DMS79 (cell line): Measurements from ENCODE around the gene EZR.
"Not testable (repeated sequence)": the region's sequence is repeated elsewhere in the genome, so short reads cannot be mapped to it uniquely, and the experiment has no call there.

Experiments
- DNase-seq: peaks from one replicate; lab custom pipeline; 2025; lab: John Stamatoyannopoulos, UW

Gene EZR

GRCh38 chr6:158797331-158798310 lies 21.5 kb downstream of the EZR start:
- DNase-seq: no peak

- DNase-seq: no peak
Measured at GRCh38 chr6:158796353-158796752, 22.8 kb downstream of the EZR start.

- no peak for DNase-seq
Measured at GRCh38 chr6:158795516-158795915, 23.7 kb downstream of the EZR start.

GRCh38 chr6:158793432-158793831 lies 25.7 kb downstream of the EZR start:
- DNase-seq: no peak

- DNase-seq: not testable (repeated sequence)
Measured at GRCh38 chr6:158792505-158792904, 26.7 kb downstream of the EZR start.

- DNase-seq: no peak
Measured at GRCh38 chr6:158791274-158791855, 27.8 kb downstream of the EZR start.

- no peak for DNase-seq
Measured at GRCh38 chr6:158789115-158789917, 29.9 kb downstream of the EZR start.

GRCh38 chr6:158787395-158787794 lies 31.8 kb downstream of the EZR start:
- DNase-seq: no peak

- DNase-seq: no peak
Measured at GRCh38 chr6:158786645-158787304, 32.4 kb downstream of the EZR start.

GRCh38 chr6:158785036-158785435 lies 34.1 kb downstream of the EZR start:
- DNase-seq: no peak

GRCh38 chr6:158784505-158784904 lies 34.7 kb downstream of the EZR start:
- no peak for DNase-seq

GRCh38 chr6:158783851-158784250 lies 35.3 kb downstream of the EZR start:
- DNase-seq: no peak

GRCh38 chr6:158783167-158783450 lies 36.1 kb downstream of the EZR start:
- DNase-seq: no peak

- peak; percentile 81 for DNase-seq
Measured at GRCh38 chr6:158782432-158783166, 36.6 kb downstream of the EZR start.

GRCh38 chr6:158781692-158782373 lies 37.3 kb downstream of the EZR start:
- DNase-seq: no peak

- DNase-seq: peak; percentile 8
Measured at GRCh38 chr6:158780988-158781691, 38.0 kb downstream of the EZR start.

- DNase-seq: no peak
Measured at GRCh38 chr6:158780246-158780884, 38.8 kb downstream of the EZR start.

- DNase-seq: no peak
Measured at GRCh38 chr6:158778005-158778527, 41.1 kb downstream of the EZR start.

GRCh38 chr6:158777510-158777909 lies 41.7 kb downstream of the EZR start:
- no peak for DNase-seq

- no peak for DNase-seq
Measured at GRCh38 chr6:158776737-158777136, 42.4 kb downstream of the EZR start.
